ENCODE measurements around the gene MEI1.
A peak's percentile ranks its signal among the peaks of the same experiment; 100 is the strongest.
"Not testable (repeated sequence)": the region's sequence is repeated elsewhere in the genome, so short reads cannot be mapped to it uniquely, and the experiment has no call there.

MEI1 gene, protein sequence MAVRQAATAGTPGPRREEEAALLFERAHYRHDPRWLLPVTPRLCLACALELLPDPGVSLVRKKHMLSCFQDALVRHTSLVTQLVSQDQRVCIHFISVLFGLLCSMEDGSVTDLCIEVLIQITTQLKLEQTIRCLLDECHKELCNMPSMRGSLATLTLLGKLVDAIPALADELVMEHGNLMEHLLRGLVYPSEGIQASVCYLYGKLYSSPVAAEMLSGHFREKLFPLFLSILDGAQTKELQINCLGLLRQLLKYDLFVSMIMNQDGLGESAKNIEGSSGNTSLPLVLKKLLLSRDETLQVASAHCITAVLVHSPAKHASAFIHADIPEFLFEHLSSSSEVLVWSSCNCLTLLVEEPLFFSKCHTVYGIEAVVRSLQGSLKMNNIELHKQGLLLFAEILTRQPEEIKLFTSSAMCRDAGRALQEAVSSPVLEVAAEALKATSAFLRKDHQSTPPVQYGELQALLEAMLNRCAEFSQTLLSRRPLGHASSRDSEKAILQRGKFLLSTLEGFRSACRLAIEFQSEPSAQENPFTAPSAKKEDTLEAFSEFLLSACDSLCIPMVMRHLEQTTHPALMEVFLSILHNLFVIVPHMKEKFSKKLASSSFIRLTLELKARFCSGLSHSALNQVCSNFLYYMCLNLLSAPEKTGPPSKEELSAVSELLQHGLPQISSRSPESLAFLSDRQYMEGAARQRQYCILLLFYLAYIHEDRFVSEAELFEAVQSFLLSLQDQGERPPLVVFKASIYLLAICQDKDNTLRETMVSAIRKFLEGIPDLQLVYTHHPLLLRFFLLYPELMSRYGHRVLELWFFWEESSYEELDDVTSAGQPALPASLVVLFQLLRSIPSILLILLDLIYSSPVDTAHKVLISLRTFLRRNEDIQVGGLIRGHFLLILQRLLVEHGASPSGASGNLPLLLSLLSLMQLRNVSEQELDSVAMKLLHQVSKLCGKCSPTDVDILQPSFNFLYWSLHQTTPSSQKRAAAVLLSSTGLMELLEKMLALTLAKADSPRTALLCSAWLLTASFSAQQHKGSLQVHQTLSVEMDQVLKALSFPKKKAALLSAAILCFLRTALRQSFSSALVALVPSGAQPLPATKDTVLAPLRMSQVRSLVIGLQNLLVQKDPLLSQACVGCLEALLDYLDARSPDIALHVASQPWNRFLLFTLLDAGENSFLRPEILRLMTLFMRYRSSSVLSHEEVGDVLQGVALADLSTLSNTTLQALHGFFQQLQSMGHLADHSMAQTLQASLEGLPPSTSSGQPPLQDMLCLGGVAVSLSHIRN

DNA sequence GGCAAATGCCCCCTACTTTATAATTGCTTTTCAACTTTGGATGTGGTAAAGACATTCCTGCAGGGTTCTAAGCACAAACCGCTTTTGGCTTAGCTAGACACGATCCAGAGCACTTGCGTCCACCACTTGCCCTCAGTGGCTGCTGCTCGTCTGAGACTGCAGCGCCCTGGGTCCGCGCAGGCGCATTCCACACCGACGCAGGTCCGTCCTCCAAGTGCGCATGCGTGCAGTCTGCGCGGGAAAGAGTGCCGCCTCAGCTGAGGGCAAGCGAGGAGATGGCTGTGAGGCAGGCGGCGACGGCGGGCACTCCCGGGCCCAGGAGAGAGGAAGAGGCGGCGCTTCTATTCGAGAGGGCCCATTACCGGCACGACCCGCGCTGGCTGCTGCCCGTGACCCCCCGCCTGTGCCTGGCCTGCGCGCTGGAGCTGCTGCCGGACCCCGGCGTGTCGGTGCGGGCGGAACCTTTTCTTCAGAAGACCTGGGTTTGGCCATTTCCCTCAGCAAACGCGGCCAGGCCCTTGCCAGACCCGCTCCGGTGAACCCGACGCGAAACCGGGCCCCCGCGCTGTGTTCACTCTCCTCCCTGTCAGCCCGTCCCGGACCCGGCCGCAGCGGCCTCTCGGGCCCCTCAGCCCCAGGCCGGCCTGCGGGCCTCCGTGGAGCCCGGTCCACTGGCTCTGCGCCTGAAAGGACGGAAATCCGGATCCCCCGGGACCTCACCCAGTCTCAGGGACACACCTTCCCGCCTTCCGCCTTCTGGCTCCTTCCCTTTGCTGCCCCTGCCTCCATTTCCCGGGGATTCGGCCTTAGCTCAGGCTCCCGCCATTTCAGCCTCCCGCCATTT, at the start of gene MEI1:
Gene MEI1 (plus strand): TSS at position 240 of the 844 bp plus-strand sequence. CDS start 36 bp downstream, at position 276.
- DNase-seq (ENCODE audit: low read depth in 2 of 2) = peak; percentile 89 to 90

DNA sequence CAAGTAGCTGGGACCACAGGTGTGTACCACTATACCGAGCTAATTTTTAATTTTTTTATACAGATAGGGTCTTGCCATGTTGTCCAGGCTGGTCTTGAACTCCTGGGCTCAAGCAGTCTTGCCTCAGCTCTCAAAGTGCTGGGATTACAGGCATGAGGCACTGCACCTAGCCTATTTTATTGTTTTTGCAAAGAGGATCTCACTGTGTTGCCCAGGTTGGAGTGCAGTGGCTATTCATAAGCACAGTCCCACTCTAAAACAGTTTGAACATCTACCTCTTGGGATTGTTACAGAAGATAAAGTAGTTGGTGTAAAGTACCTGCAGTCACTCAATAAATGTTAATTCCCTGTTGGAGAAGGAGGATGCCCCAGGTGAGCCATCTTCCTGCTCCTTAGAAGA, 49.1 kb upstream of the MEI1 start:
- DNase-seq (ENCODE audit: low read depth in 2 of 2) = no peak

GRCh38 chr22:41650821-41651220, 48.5 kb upstream of the MEI1 start:
- DNase-seq (ENCODE audit: low read depth in 2 of 2) = no peak

- DNase-seq (ENCODE audit: low read depth in 2 of 2) = no peak
Observed at GRCh38 chr22:41654322-41654721, 45.0 kb upstream of the MEI1 start.

DNA sequence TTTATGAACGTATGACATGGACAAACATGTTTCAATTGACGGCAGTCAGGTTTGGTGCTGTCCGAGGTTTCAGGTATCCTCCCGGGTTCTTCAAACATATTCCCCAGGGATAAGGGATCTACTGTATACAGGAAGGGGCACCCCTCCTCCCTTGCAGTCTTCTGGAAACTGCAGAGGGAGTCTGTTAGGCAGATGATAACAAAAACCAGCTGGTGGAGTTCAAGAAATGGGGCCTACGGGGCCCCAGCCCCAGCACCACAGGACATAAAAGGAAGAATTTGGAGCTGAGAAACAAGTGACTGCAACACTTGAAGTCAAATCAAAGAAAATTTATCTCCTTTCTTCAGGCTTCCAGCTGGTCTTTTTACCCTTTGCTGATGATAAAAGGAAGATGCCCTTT, 42.7 kb upstream of the MEI1 start:
- no peak for DNase-seq (ENCODE audit: low read depth in 2 of 2)

GRCh38 chr22:41657709-41658108, 41.6 kb upstream of the MEI1 start:
- no peak for DNase-seq (ENCODE audit: low read depth in 2 of 2)

DNA sequence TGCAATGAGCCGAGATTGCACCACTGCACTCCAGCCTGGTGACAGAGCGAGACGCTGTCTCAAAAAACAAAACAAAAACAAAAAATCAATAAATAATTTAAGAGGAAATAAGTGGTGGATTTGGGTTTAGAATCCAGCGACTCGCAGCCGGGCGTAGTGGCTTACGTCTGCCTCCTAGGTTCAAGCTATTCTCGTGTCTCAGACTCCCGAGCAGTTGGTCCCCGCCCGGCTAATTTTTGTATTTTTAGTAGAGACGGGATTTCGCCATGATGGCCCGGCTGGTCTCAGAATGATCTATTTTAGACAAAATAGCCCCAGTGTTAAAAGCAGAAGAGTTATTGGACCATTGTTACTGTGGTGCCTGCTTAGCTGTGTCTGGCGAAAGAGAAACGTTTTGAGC, 40.4 kb upstream of the MEI1 start:
- no peak for DNase-seq (ENCODE audit: low read depth in 2 of 2)

DNA sequence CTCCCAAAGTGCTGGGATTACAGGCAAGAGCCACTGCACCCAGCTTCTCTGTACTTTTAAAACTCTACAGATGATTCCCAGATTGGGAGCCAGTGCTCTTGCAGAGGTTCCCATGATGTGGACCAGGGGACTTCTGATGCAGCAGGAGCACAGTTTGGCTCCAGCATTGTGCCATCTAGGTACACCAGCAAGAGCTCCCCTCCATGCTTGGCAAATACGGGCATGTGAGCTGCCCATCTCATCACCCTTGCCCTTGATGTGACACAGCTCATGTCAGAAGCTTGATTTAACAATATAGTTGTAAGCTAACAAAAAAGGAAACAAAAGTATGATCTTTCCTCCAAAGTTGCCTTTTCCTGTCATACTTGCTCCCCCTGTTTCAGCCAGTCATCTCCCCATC, 39.4 kb upstream of the MEI1 start:
- DNase-seq (ENCODE audit: low read depth in 2 of 2) = no peak

DNA sequence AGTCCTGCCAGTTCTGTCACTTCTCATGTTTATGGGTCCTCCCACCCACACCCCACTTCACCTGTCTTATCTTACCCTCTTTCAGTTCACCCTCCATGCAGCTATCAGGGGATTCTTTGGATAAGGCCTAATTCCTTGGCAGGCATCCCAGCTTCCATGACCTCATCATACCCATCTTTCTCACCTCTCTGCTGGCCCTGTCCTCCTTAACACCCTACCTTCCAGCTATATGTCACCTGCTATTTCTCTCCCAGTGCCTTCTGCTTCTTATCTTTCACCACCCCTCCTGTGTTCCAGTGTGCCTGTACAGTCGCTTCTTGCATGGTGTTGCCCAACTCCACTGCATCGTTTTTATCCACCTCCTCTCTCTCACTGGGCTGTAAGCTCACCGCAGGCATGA, 38.9 kb upstream of the MEI1 start:
- no peak for DNase-seq (ENCODE audit: low read depth in 2 of 2)

DNA sequence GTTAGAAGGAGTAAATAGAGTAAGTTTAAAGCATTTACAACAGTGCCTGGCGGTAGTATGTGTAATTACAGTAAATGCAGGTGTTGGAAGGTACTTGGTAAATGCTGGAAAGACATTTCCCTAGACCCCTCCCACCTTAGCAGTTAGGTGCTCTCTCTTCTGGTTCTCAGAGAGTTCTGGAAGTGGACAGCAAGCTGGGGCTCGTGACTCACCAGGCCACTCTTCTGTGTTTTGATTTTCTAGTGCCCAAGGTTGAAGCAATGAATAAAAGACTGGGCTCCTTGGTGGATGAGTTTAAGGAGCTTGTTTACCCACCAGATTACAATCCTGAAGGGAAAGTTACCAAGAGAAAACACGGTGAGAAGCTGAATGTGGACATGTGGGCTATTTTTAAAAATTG, 38.2 kb upstream of the MEI1 start:
- no peak for DNase-seq (ENCODE audit: low read depth in 2 of 2)

DNA sequence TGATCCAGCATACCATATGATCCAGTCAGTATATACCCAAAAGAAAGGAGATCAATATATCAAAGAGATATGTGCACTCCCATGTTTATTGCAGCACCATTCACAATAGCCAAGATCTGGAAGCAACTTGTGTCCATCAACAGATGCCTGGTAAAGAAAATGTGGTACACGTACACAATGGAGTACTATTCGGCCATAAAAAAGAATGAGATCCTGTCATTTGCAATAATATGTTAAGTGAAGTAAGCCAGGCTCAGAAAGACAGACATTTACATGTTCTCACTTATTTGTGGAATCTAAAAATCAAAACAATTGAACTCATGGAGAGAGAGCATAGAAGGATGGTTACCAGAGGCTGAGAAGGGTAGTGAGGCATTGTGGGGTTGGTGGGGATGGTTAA, 37.6 kb upstream of the MEI1 start:
- no peak for DNase-seq (ENCODE audit: low read depth in 2 of 2)

- not testable (repeated sequence) for DNase-seq (ENCODE audit: low read depth in 2 of 2)
Observed at GRCh38 chr22:41663594-41663993, 35.7 kb upstream of the MEI1 start.

GRCh38 chr22:41664490-41664889, 34.8 kb upstream of the MEI1 start:
- DNase-seq (ENCODE audit: low read depth in 2 of 2) = no peak

GRCh38 chr22:41664951-41665350, 34.4 kb upstream of the MEI1 start:
- no peak for DNase-seq (ENCODE audit: low read depth in 2 of 2)

DNA sequence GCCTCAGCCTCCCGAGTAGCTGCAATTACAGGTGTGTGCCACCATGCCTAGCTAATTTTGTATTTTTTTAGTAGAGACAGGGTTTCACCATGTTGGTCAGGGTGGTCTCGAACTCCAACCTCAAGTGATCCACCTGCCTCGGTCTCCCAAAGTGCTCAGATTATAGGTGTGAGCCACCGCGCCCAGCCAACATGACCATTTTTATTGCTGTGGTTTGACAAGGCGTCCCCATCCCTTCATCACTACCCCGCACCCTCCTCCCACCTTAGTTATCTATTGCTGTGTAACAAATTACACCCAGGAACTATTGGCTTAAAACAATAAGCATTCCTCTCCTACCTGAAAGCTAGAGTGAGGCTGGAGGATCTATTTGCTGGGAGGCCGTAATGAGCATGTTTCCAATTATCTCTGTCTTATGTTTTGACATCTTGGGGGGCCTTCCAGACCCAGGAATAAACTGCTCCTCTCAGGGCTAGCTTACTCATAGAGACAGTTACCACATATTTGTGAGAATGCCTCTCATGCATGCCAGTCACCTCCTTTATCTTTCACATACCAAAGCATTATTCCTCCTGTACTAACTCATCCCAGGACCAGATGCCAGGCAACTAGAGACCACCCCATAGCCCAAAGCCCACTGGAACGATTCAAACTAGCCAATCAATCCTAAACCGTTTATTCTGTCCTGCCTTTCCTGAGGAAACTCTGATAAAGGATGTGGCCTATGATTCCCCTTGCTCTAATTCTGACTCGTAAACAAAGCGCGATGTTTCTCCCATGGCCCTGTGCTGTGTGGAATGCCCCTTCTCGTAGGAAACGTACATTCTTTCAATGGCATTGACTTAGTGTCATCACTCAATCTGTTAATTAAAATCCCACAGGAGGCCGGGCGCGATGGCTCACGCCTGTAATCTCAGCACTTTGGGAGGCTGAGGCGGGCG, 30.1 kb upstream of the MEI1 start:
- DNase-seq (ENCODE audit: low read depth in 2 of 2) = no peak

DNA sequence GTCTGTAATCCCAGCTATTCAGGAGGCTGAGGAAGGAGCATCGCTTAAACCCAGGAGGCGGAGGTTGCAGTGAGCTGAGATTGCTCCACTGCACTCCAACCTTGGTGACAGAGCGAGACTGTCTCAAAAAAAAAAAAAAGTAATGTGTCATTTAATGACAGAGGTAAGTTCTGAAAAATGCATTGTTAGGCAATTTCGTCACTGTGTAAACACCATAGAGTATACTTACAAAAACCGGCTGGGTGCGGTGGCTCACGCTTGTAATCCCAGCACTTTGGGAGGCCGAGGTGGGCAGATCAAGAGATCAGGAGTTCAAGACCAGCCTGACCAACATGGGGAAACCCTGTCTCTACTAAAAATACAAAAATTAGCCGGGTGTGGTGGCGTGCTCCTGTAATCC, 27.2 kb upstream of the MEI1 start:
- DNase-seq (ENCODE audit: low read depth in 2 of 2) = not testable (repeated sequence)

GRCh38 chr22:41672780-41673509, 26.4 kb upstream of the MEI1 start:
- no peak for DNase-seq (ENCODE audit: low read depth in 2 of 2)

DNA sequence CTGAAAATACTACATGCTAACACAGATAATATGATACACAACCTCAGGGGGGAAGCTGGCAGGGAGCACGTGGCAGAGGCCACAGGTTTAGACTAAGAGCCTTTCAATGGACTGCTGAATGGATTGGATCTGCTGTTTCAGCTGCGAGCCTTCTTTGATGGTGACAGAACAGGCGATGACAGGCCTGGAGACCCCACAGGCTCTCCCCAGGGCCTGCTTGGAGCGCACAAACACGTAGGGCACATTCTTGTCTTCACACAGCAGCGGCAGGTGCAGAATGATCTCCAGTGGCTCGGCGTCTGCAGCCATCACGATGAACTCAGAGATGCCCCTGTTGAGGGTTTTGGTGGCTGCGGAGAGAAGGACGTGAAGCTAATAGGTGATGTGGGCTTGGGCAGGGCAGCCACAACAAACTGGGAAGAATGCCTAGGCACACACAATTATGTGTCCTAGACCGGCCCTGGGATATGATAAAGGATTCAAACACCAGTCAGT, 24.4 kb upstream of the MEI1 start:
- DNase-seq (ENCODE audit: low read depth in 2 of 2) = no peak

DNA sequence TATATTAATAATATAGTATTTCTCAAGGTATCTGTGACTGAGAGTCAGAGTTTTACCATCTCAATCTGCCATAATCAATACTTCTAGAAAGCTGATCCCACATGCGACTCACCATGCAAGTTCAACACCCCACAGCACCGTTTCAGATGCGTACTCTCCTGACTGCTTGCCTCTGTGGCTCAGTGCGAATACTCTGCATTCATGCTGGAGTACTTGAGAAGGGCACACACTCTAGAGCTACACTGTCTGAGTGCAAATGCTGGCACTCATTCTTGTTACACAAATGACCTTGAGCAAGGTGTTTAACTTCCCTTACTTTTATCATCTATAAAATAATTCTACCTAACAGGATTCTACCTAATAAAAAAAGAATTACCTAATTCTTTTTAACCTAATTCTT, 23.2 kb upstream of the MEI1 start:
- no peak for DNase-seq (ENCODE audit: low read depth in 2 of 2)

Measured in stimulated activated CD4-positive, alpha-beta T cell treated with anti-CD3 and anti-CD28 coated beads, Interleukin-1b, Interleukin-23, amount 100 ng/mL, for 4 hours (primary cell).